Activated effector memory CD4-positive, alpha-beta T cell treated with anti-CD3 and anti-CD28 coated beads, Interleukin-2, amount 50 U/mL, for 16 hours (primary cell): ENCODE results near the gene ZSCAN5C.
"Not testable (repeated sequence)": the region's sequence is repeated elsewhere in the genome, so short reads cannot be mapped to it uniquely, and the experiment has no call there.

Experiments
- DNase-seq: peaks from one replicate; pipeline ENCODE4 v3.0.0-alpha.2; 2020

The ZSCAN5C gene, protein sequence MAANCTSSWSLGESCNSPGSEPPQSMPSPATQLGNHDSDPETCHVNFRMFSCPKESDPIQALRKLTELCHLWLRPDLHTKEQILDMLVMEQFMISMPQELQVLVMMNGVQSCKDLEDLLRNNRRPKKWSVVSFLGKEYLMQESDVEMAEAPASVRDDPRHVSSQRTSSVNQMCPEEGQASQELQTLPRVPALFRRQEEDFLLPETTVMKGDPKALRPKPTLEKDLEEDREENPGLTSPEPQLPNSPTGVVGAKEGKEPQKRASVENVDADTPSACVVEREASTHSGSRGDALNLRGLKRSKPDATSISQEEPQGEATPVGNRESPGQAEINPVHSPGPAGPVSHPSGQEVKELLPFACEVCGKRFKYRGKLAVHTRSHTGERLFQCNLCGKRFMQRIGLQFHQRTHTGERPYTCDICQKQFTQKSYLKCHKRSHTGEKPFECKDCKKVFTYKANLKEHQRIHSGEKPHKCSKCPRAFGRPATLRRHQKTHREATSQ

DNA sequence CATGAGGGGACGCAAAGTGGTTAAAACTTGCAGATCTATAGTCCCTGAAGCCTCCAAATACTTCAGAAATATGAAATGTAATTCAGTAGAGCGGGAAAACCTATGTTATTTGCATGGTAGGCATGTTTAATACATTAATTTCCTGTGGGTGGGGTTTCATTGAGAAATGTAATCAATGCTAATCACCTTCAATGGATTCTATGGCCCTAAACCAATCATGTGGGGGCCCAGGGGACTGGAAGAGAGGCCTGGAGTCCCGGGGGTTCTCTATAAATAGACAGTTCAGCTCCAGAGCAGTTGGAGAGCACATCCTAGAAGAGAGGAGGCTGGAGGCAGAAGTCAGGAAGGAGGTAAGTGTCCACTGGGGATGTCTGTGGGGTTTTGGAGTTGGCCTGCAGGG, at the start of gene ZSCAN5C:
ZSCAN5C (plus strand) TSS at position 301 of the 400 bp plus-strand sequence. CDS start 3,641 bp downstream, outside the sequence.
- no peak for DNase-seq

DNA sequence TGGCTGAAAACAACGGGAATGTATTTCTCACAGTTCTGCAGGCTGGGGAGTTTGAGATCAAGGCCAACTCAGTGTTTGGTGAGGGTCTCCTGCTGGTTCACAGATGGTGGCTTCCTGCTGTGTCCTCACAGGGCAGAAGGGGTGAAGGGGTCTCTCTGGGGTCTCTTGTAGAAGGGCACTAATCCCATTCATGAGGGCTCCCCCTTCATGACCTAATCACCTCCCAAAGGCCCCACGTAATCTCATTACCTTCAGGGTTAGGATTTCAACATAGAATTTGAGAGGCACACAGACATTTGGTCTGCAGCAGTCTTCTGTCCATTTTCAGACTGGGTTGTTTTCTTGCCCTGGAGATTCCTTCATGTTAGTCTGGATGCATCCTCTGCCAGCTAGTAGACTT, 49.4 kb upstream of the ZSCAN5C start:
- no peak for DNase-seq

DNA sequence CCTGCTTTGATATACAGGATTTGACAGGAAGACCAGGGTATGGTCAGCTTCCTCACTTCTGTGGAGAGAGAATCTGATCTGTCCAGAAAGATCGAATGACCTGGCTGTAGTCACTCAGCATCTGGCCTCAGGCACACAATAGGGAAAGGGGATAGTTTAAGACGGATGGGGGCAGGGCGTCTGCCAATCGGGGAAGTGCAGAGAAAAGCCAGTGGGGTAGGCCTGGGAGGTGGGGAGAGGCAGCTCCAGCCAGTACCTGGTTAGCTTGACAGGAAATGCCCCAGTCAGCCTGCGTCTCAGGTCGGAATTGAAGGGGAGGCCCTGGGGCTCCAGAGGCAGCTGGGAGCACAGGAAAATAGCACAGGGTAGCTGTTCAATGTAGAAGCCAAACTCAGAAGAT, 48.6 kb upstream of the ZSCAN5C start:
- no peak for DNase-seq

DNA sequence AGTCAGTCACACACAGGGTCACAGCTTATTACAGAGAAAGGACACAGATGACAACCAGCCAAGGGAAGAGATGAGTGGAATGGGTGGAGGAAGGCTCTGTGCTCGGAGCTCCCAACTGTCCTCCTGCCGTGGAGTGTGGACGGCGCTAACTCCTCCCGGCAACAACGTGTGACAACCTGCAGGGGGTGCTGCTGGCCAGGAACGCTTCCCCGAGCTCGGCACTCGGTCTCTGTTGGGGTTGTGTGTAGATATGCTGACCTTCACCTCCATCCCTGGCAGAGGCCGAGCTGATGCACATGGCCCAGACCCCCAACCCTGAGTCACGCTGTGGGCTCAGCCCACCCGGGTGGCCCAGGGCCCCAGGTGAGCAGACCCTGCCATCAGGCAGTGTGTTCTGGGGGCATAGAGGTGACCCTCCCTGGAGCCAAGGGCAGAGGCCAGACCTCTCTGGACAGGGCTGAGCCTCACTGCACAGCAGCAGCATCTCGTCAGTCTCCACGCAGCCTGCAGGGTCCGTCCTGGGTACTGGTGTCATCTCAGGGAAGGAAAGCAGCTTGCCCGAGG, 46.9 kb upstream of the ZSCAN5C start:
- no peak for DNase-seq

DNA sequence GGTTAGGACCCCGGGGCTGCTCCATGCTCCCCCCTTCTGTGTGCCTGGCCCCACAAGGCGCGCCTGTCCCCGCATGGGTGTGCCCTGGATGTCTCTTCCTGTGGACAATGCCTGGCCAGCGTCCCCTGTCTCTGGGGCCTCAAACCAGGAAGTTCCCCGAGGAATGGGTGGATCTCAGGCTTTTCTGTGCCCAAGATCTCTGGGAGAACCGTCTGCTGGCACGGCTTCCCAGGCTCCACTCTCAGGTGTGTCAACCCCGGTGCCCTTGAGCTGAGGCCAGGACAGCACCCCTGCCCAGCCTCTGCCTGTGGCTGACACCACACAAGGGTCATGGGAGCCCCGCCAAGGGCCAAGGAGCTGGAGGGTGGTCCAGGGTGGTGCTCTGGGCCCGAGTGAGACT, 45.3 kb upstream of the ZSCAN5C start:
- no peak for DNase-seq

DNA sequence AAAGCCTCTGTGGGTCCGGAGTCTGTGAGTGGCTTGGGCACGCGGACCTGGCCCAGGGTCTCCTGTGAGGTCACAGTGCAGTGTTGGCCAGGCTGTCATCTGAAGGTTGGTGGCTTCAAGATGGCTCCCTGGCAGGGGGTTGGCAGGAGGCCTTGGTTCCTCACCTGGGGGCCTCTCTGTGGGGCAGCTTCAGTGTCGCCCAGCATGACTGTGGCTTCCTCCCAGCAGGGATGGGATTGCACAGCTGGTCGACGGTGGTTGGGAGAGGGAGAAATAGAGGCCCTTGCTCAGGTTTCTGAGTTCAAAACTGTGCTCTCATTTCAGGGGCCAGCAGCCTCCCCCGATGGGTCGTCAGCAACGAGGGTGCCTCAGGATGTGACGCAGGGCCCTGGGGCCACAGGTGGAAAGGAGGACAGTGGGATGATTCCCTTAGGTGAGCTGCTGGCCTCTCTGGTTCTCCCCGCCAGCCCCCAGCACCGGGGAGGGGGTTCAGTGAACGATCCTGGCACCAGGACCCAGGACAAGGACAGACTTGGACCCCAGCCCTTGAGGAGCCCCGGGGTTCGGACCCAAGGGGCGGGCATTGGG, 43.8 kb upstream of the ZSCAN5C start:
- DNase-seq: no peak

DNA sequence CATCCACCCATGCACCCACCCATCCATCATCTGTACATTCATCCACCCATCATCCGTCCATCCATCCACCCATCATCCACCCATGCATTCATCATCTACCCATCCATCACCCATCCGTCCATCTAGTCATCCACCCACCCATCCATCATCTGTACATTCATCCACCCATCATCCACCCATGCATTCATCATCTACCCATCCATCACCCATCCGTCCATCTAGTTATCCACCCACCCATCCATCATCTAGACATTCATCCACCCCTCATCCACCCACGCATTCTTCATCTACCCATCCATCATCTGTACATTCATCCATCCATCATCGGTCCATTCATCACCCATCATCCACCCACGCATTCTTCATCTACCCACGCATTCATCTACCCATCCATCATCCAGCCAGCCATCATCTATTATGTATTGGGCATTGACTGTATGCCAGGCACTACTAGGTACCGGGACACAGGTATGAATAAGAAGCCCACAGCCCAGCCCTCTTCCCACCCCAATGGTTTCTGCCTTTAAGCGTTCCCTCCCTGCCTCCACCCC, 43.0 kb upstream of the ZSCAN5C start:
- DNase-seq: no peak

DNA sequence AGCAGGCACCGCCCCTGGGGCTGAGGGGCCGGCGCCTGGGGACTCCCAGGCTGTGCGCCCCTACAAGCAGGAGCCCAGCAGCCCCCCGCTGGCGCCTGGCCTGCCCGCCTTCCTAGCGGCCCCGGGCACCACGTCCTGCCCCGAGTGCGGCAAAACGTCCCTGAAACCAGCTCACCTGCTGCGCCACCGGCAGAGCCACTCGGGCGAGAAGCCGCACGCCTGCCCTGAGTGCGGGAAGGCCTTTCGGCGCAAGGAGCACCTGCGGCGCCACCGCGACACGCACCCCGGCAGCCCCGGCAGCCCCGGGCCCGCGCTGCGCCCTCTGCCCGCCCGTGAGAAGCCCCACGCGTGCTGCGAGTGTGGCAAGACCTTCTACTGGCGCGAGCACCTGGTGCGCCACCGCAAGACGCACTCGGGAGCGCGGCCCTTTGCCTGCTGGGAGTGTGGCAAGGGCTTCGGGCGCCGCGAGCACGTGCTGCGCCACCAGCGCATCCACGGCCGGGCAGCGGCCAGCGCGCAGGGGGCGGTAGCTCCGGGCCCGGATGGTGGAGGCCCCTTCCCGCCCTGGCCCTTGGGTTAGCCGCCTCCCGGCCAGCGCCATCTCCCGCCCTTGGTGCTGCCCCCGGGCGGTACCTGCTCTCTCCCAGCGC, 42.3 kb upstream of the ZSCAN5C start:
- no peak for DNase-seq

DNA sequence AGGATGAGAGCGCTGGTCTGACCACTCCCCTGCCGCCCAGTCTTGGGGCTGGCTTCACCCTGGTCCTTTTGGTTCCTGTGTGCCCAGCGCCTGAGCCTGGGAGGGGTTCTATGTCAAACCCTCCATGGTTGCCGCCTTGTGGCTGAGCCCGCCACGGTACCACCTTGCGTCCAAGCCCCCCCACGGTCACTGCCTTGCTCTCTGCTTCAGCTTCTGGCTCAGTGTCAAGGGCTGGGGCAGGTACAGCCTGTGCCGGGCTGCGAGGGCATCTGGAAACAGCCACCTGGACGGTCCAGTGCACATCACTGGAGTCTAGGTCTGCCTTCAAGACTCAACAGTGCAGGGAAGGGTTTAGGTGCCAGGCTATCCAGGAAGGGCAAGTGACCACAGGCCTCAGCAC, 40.5 kb upstream of the ZSCAN5C start:
- DNase-seq: no peak

DNA sequence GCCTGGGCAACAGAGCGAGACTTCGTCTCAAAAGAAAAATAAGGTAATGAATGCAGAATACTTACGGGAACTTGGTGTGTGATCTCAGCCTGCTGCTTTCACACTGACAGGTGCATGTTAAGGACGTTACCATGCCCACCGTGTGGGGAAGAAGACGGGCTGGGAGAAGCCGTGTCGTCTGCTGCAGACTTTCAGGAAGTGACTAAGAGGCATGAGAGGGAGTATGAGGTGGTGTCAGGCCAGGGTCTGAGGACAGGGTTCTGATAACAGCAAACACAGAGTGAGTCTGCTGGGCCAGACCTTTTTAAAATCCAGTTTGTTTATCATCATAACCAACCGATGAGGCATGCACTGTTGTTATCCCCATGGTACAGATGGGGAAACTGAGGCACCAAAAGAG, 39.8 kb upstream of the ZSCAN5C start:
- no peak for DNase-seq

DNA sequence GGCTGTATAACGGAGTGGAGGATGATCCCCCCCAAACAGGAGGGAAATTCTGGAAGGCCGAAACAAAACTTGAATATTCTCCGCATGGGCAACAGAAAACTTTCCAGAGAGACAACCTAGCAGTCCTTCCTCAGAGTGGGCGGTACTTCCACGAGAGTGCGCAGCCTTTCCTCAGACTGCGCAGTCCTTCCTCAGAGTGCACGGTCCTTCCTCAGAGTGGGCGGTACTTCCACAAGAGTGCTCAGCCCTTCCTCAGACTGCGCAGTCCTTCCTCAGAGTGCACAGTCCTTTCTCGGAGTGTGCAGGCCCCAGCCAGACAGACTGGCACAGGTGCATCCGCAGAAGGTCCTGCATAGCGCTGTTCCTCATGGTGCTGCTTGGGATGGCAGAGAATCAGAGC, 39.0 kb upstream of the ZSCAN5C start:
- DNase-seq: no peak

DNA sequence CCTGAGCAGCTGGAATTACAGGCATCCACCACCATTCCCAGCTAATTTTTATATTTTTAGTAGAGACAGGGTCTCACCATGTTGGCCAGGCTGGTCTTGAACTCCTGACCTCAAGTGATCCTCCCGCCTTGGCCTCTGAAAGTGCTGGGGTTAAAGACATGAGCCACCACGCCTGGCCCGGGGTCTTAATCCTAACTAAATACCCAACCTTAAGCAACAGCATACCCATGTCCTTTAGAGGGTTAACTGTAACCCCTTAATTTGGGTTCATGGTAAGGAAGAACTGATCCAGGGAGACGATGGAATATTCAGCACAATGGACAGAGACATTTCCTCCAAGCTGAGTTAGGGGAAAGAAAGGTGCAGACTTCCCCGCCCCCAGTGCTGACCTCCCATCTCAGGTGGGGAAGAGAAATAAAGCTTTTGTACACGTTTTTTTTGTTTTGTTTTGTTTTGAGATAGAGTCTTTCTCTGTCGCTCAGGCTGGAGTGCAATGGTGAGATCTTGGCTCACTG, 35.0 kb upstream of the ZSCAN5C start:
- no peak for DNase-seq

DNA sequence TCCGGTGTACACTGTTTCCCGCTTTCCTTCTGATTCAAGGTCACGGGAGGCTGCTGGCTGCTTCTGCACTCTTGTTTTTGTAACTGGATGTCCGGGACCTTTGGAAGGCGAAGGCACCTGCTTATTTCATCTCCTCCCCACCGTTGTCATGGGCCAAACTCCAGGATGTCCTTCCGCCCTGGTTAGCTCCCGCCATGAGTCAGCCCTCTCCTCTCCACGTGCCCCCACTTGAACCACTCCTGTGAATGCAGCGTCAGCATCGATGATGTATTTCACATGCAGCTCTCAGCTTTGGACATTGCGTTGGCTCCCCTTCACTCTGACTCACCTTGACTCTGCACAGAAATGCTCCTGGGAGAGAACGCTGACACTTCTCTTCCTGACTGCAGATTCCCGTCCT, 31.8 kb upstream of the ZSCAN5C start:
- no peak for DNase-seq

DNA sequence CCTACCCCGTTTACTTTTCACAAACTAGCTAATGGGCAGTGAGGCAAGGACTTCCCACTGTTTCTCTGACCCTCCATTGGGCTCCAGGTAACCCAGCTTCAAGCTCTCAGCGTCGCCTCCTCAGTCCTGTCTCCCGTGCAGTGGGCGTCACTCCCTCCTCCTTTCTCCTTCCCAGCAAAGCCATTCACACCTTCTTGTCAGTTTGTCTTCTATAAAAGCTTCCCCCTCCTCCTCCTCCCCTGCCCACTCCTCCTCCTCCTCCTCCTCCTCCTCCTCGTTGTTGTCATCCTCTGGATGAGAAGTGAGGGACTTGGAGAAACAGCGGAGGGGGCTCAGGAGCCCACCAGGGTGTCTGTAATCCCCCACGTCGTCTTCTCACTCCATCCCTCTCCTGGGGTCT, 28.0 kb upstream of the ZSCAN5C start:
- DNase-seq: no peak

DNA sequence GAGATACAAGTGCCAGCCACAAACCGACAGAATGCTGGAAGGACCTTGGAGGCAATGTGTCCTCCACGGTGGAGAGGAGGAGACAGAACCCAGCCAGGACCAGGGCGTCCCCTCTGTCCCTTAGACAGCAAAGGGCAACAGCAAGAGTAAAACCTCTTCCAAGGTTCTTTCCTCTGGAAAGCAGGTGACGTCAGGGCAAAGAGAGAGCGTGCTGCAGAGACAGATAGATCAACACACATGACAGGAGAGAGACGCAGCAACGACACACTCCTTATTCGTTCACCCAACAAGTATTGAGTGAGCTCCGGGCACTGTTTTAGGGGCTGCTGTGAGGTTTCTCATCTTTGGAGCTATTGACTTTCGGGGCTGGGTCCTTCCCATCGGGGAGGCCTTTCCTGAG, 27.5 kb upstream of the ZSCAN5C start:
- no peak for DNase-seq

DNA sequence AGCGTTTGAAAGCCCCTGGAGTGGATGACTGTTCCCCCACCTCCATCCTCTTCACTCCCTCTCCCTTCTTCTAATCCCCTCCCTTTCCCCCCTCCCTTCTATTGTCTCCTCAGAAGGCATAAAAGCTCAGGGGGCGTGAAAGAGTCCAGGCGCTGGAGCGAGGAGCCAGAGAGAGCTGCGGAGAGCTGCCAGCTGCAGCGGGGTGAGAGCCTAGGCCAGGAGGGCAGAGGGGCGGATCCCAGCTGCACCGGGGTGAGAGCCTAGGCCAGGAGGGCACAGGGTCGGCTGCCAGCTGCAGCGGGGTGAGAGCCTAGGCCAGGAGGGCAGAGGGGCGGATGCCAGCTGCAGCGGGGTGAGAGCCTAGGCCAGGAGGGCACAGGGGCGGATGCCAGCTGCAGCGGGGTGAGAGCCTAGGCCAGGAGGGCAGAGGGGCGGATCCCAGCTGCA, 26.2 kb upstream of the ZSCAN5C start, which contains the start of gene GALP:
GALP (plus strand) TSS at position 148 of the 447 bp plus-strand sequence. CDS start 1,101 bp downstream, outside the sequence.
- not testable (repeated sequence) for DNase-seq

DNA sequence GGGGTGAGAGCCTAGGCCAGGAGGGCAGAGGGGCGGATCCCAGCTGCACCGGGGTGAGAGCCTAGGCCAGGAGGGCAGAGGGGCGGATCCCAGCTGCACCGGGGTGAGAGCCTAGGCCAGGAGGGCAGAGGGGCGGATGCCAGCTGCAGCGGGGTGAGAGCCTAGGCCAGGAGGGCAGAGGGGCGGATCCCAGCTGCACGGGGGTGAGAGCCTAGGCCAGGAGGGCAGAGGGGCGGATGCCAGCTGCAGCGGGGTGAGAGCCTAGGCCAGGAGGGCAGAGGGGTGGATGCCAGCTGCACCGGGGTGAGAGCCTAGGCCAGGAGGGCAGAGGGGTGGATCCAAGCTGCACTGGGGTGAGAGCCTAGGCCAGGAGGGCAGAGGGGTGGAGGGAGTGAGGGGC, 25.8 kb upstream of the ZSCAN5C start:
- DNase-seq: not testable (repeated sequence)

DNA sequence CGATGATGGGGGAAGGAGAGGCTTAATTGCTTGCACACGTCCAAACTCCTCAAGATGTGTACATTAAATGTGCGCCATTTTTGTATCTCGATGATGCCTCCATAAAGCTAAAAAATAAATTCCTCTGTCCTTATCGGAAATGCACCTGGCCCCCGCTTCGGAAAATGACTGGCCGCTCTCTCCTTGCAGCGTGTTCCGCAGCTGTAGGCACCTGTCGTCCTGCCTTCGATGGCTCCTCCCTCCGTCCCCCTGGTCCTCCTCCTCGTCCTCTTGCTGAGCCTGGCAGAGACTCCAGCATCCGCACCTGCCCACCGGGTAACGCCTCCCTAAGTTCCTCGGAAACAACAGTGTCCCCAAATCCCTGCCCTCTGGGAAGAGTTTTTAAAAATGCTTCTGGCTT, 25.2 kb upstream of the ZSCAN5C start:
- no peak for DNase-seq

DNA sequence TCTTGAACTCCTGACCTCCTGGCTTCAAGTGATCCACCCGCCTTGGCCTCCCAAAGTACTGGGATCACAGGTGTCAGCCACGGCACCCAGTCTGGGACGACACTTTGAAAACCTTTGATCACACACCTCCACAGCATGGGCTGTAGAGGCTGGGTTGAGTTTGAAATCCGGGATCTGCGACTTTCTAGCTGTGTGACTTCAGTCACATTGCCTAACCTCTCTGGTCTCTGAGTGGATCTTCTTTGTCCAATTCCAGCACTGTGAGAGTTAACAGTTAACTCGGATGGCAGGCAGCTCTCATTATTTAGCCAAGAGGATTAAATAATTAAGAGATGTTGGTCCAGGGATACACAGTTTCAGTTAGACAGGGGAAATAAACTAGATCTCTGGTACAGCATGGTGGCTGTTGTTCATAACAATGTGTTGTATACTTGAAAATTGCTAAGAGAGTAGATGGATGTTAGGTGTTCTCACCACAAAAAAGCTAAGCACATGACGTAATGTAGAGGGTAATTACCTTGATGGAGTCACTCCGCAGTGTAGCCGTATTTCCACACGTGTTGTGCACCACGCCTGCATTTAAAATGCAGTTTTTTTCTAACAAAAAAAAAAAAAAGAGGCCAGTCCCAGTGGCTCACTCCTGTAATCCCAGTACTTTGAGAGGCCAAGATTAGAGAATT, 24.4 kb upstream of the ZSCAN5C start:
- DNase-seq: no peak

DNA sequence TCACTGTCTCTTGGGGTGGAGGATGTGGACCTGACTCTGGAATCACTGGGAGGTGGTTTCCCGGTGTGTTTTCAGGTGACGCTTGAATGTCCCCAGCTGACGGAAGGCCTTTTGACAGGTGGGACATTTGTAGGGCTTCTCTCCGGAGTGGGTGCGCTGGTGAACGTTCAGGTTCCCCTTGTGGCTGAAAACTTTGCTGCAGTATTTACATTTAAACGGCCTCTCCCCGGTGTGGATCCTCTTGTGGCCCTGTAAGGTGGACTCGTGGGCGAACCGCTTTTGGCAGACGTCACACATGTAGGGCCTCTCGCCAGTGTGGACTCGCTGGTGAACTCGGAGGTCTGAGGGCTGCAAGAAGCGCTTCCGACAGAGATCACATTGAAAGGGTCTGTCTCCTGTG, 12.3 kb upstream of the ZSCAN5C start:
- no peak for DNase-seq

DNA sequence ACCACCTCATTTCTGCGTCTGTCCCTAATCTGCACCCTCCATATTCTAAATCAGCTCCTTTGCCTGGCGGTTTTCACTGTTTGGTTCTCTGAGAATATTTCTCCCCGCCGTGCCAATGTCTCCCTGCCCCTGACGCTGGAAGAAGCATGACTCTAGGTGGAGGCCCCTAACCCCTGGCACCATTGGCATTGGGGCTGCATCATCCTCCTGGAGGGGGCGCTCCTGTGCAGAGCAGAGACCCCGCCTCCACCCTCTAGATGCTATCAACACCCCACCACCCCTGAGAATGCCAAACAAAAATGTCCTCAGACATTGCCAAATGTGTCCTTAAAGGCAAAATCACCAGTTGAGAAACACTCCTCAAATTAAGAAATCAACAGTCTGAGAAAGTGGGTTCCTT, 11.0 kb upstream of the ZSCAN5C start:
- no peak for DNase-seq

DNA sequence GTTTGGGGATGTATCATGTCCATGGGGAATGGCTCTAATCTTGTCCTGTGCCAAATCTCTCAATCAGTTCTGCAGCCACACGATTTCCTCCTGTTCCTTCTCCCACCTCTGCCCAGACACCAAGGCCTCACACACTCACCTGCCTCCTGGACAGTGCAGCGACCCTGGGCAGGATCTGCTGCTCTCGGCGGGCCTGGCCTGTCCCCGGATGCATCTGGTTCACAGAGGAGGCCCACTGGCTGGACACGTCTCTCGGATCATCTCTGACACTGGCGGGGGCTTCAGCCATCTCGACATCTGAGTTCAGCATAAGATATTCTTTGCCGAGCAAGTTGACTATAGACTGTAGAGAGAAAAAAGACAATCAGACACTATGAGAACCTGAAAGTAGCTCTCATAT, 10.4 kb upstream of the ZSCAN5C start:
- DNase-seq: no peak
